Esophagus squamous epithelium (tissue), 5 donors: Measurements from ENCODE around the gene CAMK1D. TPM values are rescaled to one million over a fixed set of nuclear protein-coding genes. Genes with fewer than 3 reads are reported as not detected.
A peak's percentile ranks its signal among the peaks of the same experiment; 100 is the strongest.
"Not testable (repeated sequence)": the region's sequence is repeated elsewhere in the genome, so short reads cannot be mapped to it uniquely, and the experiment has no call there.

ENCODE experiments used
- DNase-seq: peaks from one replicate; lab custom pipeline; 2025; lab: John Stamatoyannopoulos, UW
- H3K27ac ChIP-seq, 4 donors: fragments of 200-600 bp; sonication (generic); one replicate each; pipeline ENCODE4 v1.5.1; 2016 to 2019; ENCODE audit warnings: mild to moderate bottlenecking in 1 of 4
- H3K27me3 ChIP-seq, 4 donors: fragments of 200-600 bp; sonication (generic); 1 replicate in 3 of 4; 2 replicates in 1 of 4; pipeline versions ENCODE4 v1.5.1 to v1.6.0; 2017 to 2021; ENCODE audit warnings: antibody characterized with exemption in 1 of 4
- H3K36me3 ChIP-seq, 3 donors: fragments of 200-600 bp; sonication (generic); one replicate each; pipeline ENCODE4 v1.5.1; 2016 to 2019
- H3K4me1 ChIP-seq, 3 donors: fragments of 200-600 bp; sonication (generic); one replicate each; pipeline ENCODE4 v1.5.1; 2017 to 2019
- H3K4me3 ChIP-seq, 4 donors: fragments of 200-600 bp; sonication (generic); 1 replicate in 3 of 4; 2 replicates in 1 of 4; pipeline ENCODE4 v1.5.1; 2016 to 2019; ENCODE audit warnings: mild to moderate bottlenecking in 2 of 4, moderate library complexity in 1 of 4
- H3K9me3 ChIP-seq, 3 donors: fragments of 200-600 bp; sonication (generic); one replicate each; pipeline ENCODE4 v1.5.1; 2016 to 2019
- CTCF ChIP-seq, 6 experiments: fragments of 450-650 bp in 4 of 6; fragments of 200-600 bp in 2 of 6; sonication (generic) in 2 of 6; IDR thresholded peaks; one replicate each; pipeline ENCODE4 v1.5.1; 2016 to 2019; ENCODE audit warnings: antibody characterized with exemption in 6 of 6, mild to moderate bottlenecking in 4 of 6, moderate library complexity in 4 of 6
- POLR2A ChIP-seq, 4 donors: fragments of 450-650 bp; IDR thresholded peaks; one replicate each; pipeline ENCODE4 v1.6.1; 2017; ENCODE audit warnings: antibody characterized with exemption in 4 of 4, mild to moderate bottlenecking in 4 of 4, moderate library complexity in 3 of 4
- WGBS, 2 donors: methylation state at CpG; one replicate each; pipeline ENCODE4 v1.1.5; 2018; 5-methylcytosine and 5-hydroxymethylcytosine counted together
- intact Hi-C: fragments of 100-400 bp; cut with DNase I; formaldehyde crosslinking; loops from one replicate; pipeline ENCODE4 v1.15.0; 2022
- total RNA-seq, 4 donors: library from RNA; depleted of rRNA; stranded (reverse); fragments of >200 nt; gene quantifications; one replicate each; pipeline ENCODE4 v1.1.0, GENCODE V29; 2016
- donor health status: DM: yes; HTN: yes; CAD: no.

Gene CAMK1D
- total RNA-seq, 4 donors from 2014 or later = 3.8 to 11.8 (median 9.9) TPM

GRCh38 chr10:12724807-12725579 lies 375.6 kb downstream of the CAMK1D start:
- 70 to 75% methylated on average over 9 to 10 of the region's 10 CpGs for WGBS, 2 donors

GRCh38 chr10:12725580-12725888 lies 376.2 kb downstream of the CAMK1D start:
- H3K4me3 ChIP-seq, intact Hi-C loops, DNase-seq, H3K36me3 ChIP-seq, H3K9me3 ChIP-seq, H3K27me3 ChIP-seq: not testable (repeated sequence)
- 39 to 66% methylated on average over 5 of the region's 5 CpGs for WGBS, 2 donors
- H3K27ac ChIP-seq = peak overlapping the region in 1 of 4 donors; percentile 8
- H3K4me1 ChIP-seq = peaks cover 11 to 46% (median 26%) of the 10 kb centered on the region in 3 donors

More at GRCh38 chr10:12724807-12725579, 375.6 kb downstream of the CAMK1D start:
- no peaks in the 10 kb centered on the region for H3K9me3 ChIP-seq
- TF ChIP-seq CTCF (IDR thresholded peaks at IDR 0.05) = no peak
- no peak for TF ChIP-seq POLR2A (IDR thresholded peaks at IDR 0.05)
- H3K36me3 ChIP-seq = no peaks in the 10 kb centered on the region
- intact Hi-C loops = no loop called here
- H3K4me3 ChIP-seq = no peak overlapping the region
- H3K27ac ChIP-seq = no peak overlapping the region
- H3K4me1 ChIP-seq = peaks cover 17 to 52% (median 27%) of the 10 kb centered on the region in 3 donors
- peaks cover 0 to 3% (median 0%) of the 10 kb centered on the region in 4 donors for H3K27me3 ChIP-seq
- DNase-seq = no peak

- intact Hi-C loops = no loop called here
- Histone ChIP-seq H3K4me3 (no peak overlapping the region), H3K27ac (peak overlapping the region; percentile 55 to 78 (median 70)), H3K36me3 (no peaks in the 10 kb centered on the region), H3K27me3 (peaks cover 0 to 5% (median 0%) of the 10 kb centered on the region in 4 donors), H3K9me3 (no peaks in the 10 kb centered on the region), H3K4me1 (peaks cover 9 to 38% (median 28%) of the 10 kb centered on the region in 3 donors)
- WGBS, 2 donors = 45 to 47% methylated on average over 11 to 14 of the region's 19 CpGs
- TF ChIP-seq POLR2A (IDR thresholded peaks at IDR 0.05) = no peak
- TF ChIP-seq CTCF (IDR thresholded peaks at IDR 0.05) = no peak
- no peak for DNase-seq
Measured at GRCh38 chr10:12726971-12727831, 377.9 kb downstream of the CAMK1D start.

GRCh38 chr10:12727832-12728215 lies 378.5 kb downstream of the CAMK1D start:
- Histone ChIP-seq H3K4me1 (peaks cover 9 to 38% (median 28%) of the 10 kb centered on the region in 3 donors), H3K4me3 (no peak overlapping the region), H3K9me3 (no peaks in the 10 kb centered on the region), H3K36me3 (no peaks in the 10 kb centered on the region), H3K27me3 (peaks cover 0 to 5% (median 0%) of the 10 kb centered on the region in 4 donors), H3K27ac (peak overlapping the region; percentile 5 to 78 (median 65))
- intact Hi-C loops = no loop called here
- no peak for DNase-seq
- TF ChIP-seq POLR2A (IDR thresholded peaks at IDR 0.05) (no peak), CTCF (IDR thresholded peaks at IDR 0.05) (no peak)
- WGBS, 2 donors = 24 to 69% methylated on average over 6 to 10 of the region's 10 CpGs

- peaks cover 0 to 5% (median 0%) of the 10 kb centered on the region in 4 donors for H3K27me3 ChIP-seq
- 76 to 79% methylated on average over 6 to 12 of the region's 12 CpGs for WGBS, 2 donors
- H3K4me3 ChIP-seq = no peak overlapping the region
- intact Hi-C loops = no loop called here
- TF ChIP-seq CTCF (IDR thresholded peaks at IDR 0.05) = no peak
- no peak for TF ChIP-seq POLR2A (IDR thresholded peaks at IDR 0.05)
- peak overlapping the region in 3 of 4 donors; percentile 55 to 78 (median 75) for H3K27ac ChIP-seq
- H3K4me1 ChIP-seq = peaks cover 9 to 38% (median 28%) of the 10 kb centered on the region in 3 donors
- no peaks in the 10 kb centered on the region for H3K36me3 ChIP-seq
- DNase-seq = no peak
- no peaks in the 10 kb centered on the region for H3K9me3 ChIP-seq
Measured at GRCh38 chr10:12728494-12728893, 379.1 kb downstream of the CAMK1D start.
